ENCODE results near the gene CFAP97D1. TPM values are rescaled to one million over a fixed set of nuclear protein-coding genes. Genes with fewer than 3 reads are reported as not detected.
A peak's percentile ranks its signal among the peaks of the same experiment; 100 is the strongest.

Gene CFAP97D1
- polyA plus RNA-seq, 4 donors, result 0.04 to 0.11 (median 0.04) TPM; not detected in 1

- DNase-seq (ENCODE audit: low read depth in 4 of 4, low spot score in 3 of 4), result no peak
Measured at GRCh38 chr17:43767713-43768059, 12.5 kb upstream of the CFAP97D1 start.

- no peak for DNase-seq (ENCODE audit: low read depth in 4 of 4, low spot score in 3 of 4)
Measured at GRCh38 chr17:43768382-43768781, 11.9 kb upstream of the CFAP97D1 start.

GRCh38 chr17:43768943-43769342, 11.3 kb upstream of the CFAP97D1 start:
- DNase-seq (ENCODE audit: low read depth in 4 of 4, low spot score in 3 of 4), result no peak

DNA sequence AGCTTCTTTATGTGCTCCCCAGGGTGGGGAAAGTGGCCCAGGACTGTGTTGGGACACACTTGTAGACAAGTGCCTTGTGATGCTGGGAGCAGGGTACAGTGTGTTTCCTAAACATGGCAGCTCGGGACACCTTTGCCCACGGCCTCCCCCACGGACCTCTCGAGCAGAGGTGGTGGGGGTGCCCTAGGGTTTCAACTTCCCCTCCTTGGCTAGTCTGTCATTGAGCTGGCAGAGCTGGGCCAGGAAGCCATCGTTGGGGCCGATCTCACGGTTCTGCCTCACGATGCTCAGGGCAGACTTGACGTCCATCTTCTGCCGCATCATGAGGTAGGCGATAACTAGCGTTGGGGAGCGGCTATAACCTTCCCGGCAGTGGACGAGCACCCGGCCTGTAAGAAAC, 10.8 kb upstream of the CFAP97D1 start:
- DNase-seq (ENCODE audit: low read depth in 4 of 4, low spot score in 3 of 4), result no peak

DNA sequence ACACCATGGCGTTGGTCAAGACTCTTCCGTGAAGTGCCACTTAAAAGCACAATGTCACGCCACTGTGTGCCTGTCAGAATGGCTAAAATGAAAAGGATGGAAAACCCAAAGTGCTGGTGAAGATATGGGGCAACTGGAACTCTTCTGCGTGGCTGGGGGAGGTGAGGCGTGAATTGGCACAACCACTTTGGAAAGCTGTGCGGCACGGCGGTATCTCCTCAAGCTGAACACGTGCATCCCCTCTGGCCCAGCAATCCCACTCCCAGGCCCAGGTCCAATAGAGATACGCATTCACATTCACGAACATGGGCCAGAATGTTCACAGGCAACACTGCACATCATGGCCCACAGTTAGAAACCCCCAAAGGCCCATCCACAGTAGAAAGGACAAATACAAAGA, 10.4 kb upstream of the CFAP97D1 start:
- DNase-seq (ENCODE audit: low read depth in 4 of 4, low spot score in 3 of 4), result no peak

- DNase-seq (ENCODE audit: low read depth in 4 of 4, low spot score in 3 of 4), result no peak
Measured at GRCh38 chr17:43770957-43771356, 9.3 kb upstream of the CFAP97D1 start.

GRCh38 chr17:43771463-43771862, 8.8 kb upstream of the CFAP97D1 start:
- no peak for DNase-seq (ENCODE audit: low read depth in 4 of 4, low spot score in 3 of 4)

DNA sequence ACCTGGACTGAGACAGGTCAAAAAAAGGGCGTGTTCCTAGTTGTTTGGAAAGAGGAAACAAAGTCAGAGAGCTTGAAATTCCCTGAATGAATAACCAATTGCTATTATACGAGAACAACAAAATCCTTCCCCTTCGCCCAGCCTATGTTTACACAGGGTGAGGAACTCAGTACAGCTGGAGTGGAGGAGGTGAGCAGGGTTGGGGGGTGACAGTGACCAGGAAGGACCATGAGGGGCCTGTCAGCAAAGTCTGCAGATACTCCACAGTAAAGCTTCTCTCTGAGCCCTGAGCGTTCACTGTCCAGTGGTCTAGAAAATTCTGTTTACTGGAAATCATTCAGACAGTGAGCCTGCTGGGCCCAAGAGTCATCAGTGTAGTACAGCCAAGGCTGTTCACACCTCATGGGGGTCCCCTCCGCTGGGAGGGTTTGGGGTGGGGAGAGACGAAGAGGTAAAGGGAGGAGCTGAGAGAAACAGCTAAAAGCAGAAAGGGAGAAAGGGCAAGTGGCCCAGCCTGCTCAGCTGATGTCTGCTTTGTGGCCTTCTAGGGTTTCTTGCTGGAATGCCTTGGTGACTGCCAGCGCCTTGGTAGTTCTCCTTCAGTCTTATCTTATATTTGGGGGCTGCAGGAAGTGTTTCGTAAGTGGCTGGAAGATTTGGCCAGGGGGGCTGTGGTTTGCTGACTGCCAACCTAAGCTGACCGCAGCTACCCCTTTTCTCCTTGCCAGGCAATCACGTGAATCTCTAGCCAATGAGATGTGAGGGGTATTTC, 7.2 kb upstream of the CFAP97D1 start:
- DNase-seq (ENCODE audit: low read depth in 4 of 4, low spot score in 3 of 4), result no peak

GRCh38 chr17:43774304-43775250, 5.7 kb upstream of the CFAP97D1 start:
- DNase-seq (ENCODE audit: low read depth in 4 of 4, low spot score in 3 of 4), result no peak

- DNase-seq (ENCODE audit: low read depth in 4 of 4, low spot score in 3 of 4), result peak; percentile 71 to 86 (median 80)
Measured at GRCh38 chr17:43778337-43779144, 1.7 kb upstream of the CFAP97D1 start, which contains the start of gene DUSP3. Gene DUSP3 (minus strand): TSS chr17:43778977. CDS start chr17:43778924, 53 bp downstream.

GRCh38 chr17:43779145-43780125, 800 bp upstream of the CFAP97D1 start:
- DNase-seq (ENCODE audit: low read depth in 4 of 4, low spot score in 3 of 4), result no peak

- DNase-seq (ENCODE audit: low read depth in 4 of 4, low spot score in 3 of 4), result no peak
Measured at GRCh38 chr17:43782913-43783680, 2.9 kb downstream of the CFAP97D1 start.

GRCh38 chr17:43784068-43784467, 3.8 kb downstream of the CFAP97D1 start:
- no peak for DNase-seq (ENCODE audit: low read depth in 4 of 4, low spot score in 3 of 4)

DNA sequence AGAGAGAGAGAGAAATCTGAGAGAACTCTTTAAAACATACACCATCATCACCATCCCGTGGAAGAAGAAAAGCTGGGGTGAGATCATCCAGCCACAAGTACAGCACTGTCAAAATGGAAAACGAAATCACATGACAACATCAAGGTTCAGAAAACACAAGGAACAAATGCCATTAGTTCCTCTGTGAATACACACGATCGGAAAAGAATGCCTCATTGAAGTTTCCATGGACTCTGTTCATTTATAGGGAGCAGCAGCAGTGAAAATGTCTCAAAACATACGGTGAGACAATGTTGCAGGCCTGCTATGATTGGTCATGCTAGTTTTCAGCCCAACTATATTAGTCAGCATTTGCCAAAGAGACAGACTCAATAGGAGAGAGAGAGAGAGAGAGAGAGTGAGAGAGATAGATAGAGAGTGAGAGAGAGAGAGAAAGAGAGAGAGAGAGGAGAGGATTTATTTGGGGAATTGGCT, 4.4 kb downstream of the CFAP97D1 start:
- no peak for DNase-seq (ENCODE audit: low read depth in 4 of 4, low spot score in 3 of 4)

GRCh38 chr17:43787728-43788127, 7.5 kb downstream of the CFAP97D1 start:
- no peak for DNase-seq (ENCODE audit: low read depth in 4 of 4, low spot score in 3 of 4)

- no peak for DNase-seq (ENCODE audit: low read depth in 4 of 4, low spot score in 3 of 4)
Measured at GRCh38 chr17:43788540-43788939, 8.3 kb downstream of the CFAP97D1 start.

GRCh38 chr17:43789482-43789881, 9.2 kb downstream of the CFAP97D1 start:
- DNase-seq (ENCODE audit: low read depth in 4 of 4, low spot score in 3 of 4), result no peak

GRCh38 chr17:43790311-43790940, 10.2 kb downstream of the CFAP97D1 start:
- DNase-seq (ENCODE audit: low read depth in 4 of 4, low spot score in 3 of 4), result no peak
